CD8-positive, alpha-beta memory T cell (primary cell): ENCODE measurements around the gene SYVN1. TPM values are rescaled to one million over a fixed set of nuclear protein-coding genes. Genes with fewer than 3 reads are reported as not detected.
"Not testable (repeated sequence)": the region's sequence is repeated elsewhere in the genome, so short reads cannot be mapped to it uniquely, and the experiment has no call there.

ENCODE experiments used
- CTCF ChIA-PET: fragments of 350-600 bp; sonication (Branson Sonifier 250); formaldehyde crosslinking; loops from one replicate; lab custom pipeline; 2021; ENCODE audit warnings: antibody characterized with exemption; lab: Charles Lee
- POLR2A ChIA-PET: fragments of 350-600 bp; sonication (Branson Sonifier 250); formaldehyde crosslinking; loops from one replicate; lab custom pipeline; 2021; ENCODE audit warnings: antibody characterized with exemption; lab: Charles Lee
- DNase-seq, 5 donors: peaks; one replicate each; pipeline versions ENCODE4 v3.0.0 to v3.0.0-alpha.2; 2020 to 2022; ENCODE audit warnings: mixed read lengths in 1 of 5
- H3K27ac ChIP-seq: one replicate; pipeline ENCODE4 v1.7.0; 2013; ENCODE audit warnings: low read depth, mild to moderate bottlenecking, low read length, moderate library complexity
- H3K27me3 ChIP-seq: 2 replicates; pipeline ENCODE4 v1.7.0; 2013; ENCODE audit warnings: low read length, mild to moderate bottlenecking; ENCODE audit not compliant: insufficient read depth, poor library complexity, severe bottlenecking
- H3K36me3 ChIP-seq: 2 replicates; pipeline ENCODE4 v1.7.0; 2013; ENCODE audit warnings: mild to moderate bottlenecking, low read length, moderate library complexity; ENCODE audit not compliant: insufficient read depth
- H3K4me1 ChIP-seq: 2 replicates; pipeline ENCODE4 v1.7.0; 2013; ENCODE audit warnings: mild to moderate bottlenecking, low read length, moderate library complexity; ENCODE audit not compliant: insufficient read depth
- H3K4me3 ChIP-seq: 2 replicates; pipeline ENCODE4 v1.7.0; 2013; ENCODE audit warnings: mild to moderate bottlenecking, low read length
- H3K9me3 ChIP-seq: 2 replicates; pipeline ENCODE4 v1.7.0; 2013; ENCODE audit warnings: mild to moderate bottlenecking, low read length
- H3K27ac Mint-ChIP-seq, 8 donors: one replicate each; pipeline ENCODE4 v1.8.0; 2020 to 2021; ENCODE audit warnings: mixed read lengths in 8 of 8, mild to moderate bottlenecking in 6 of 8, inconsistent platforms in 3 of 8, moderate library complexity in 3 of 8
- H3K27me3 Mint-ChIP-seq, 2 donors: one replicate each; pipeline ENCODE4 v1.8.0; 2020 to 2021; ENCODE audit warnings: mixed read lengths in 2 of 2, mild to moderate bottlenecking in 1 of 2, moderate library complexity in 1 of 2
- H3K36me3 Mint-ChIP-seq, 3 donors: one replicate each; pipeline ENCODE4 v1.8.0; 2020 to 2021; ENCODE audit warnings: mixed read lengths in 3 of 3, inconsistent platforms in 1 of 3, mild to moderate bottlenecking in 1 of 3
- H3K4me1 Mint-ChIP-seq, 3 donors: one replicate each; pipeline ENCODE4 v1.8.0; 2020 to 2021; ENCODE audit warnings: mixed read lengths in 3 of 3, inconsistent platforms in 1 of 3, mild to moderate bottlenecking in 1 of 3
- H3K4me3 Mint-ChIP-seq, 7 donors: one replicate each; pipeline ENCODE4 v1.8.0; 2020 to 2021; ENCODE audit warnings: mixed read lengths in 7 of 7, mild to moderate bottlenecking in 6 of 7, moderate library complexity in 4 of 7, inconsistent platforms in 2 of 7
- H3K9me3 Mint-ChIP-seq, 5 donors: one replicate each; pipeline ENCODE4 v1.8.0; 2020 to 2022; ENCODE audit warnings: mixed read lengths in 5 of 5, mild to moderate bottlenecking in 3 of 5, moderate library complexity in 2 of 5, inconsistent platforms in 1 of 5
- polyA plus RNA-seq: library from polyadenylated mRNA; unstranded; fragments of 300-500 nt; fragmentation: Illumina TruSeq; gene quantifications from one replicate; pipeline ENCODE4 v1.2.3, GENCODE V29; 2021
- total RNA-seq, 2 experiments: library from RNA; stranded (reverse); gene quantifications; one replicate each; pipeline ENCODE4 v1.2.3, GENCODE V29; 2021

The SYVN1 gene
- total and polyA plus RNA-seq, 3 experiments from 2014 or later: 19.6 to 39.7 (median 35.1) TPM

DNA sequence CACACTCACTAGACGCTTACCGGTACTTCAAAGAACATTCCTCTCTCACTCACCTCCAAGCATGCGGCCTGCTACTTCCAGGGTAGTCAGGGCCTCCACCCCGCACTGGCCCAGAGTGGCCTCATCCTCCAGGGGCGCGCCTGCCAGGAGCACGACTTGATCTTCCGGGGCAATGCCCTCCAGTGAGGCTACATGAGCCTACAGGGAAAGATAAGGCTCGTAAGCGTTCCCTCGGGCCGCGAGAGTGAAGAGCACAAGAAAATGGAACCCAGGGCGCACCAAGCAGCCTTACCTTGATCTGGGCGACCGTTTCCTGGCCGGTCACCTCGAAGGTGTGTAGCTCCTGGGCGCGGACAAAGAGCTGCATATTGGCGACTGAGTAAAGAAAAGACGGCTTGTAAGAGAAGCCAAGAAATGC lies 12.9 kb downstream of the SYVN1 start:
- Histone ChIP-seq H3K27ac (peak overlapping the region; percentile 97), H3K36me3 (peaks cover 47% of the 10 kb centered on the region), H3K9me3 (no peaks in the 10 kb centered on the region), H3K4me3 (peak overlapping the region; percentile 95), H3K4me1 (peaks cover 26% of the 10 kb centered on the region), H3K27me3 (no peaks in the 10 kb centered on the region)
- no peak for DNase-seq
- ChIA-PET CTCF (interaction anchor here (0.9 to 3.7 kb wide), 12 partner anchors 9 to 491 kb away, joined by 3 to 43 read pairs (median 4); partner anchors contain the start of genes ARL2, CAPN1, CDCA5 and SYVN1), POLR2A (interaction anchor here (0.5 to 2.5 kb wide), 21 partner anchors 10 to 1722 kb away, joined by 3 to 60 read pairs (median 4); partner anchors contain the start of genes ACTN3, ARL2, PPP2R5B and RCE1)
- Mint-ChIP-seq H3K4me3 (peak overlapping the region; percentile 96 to 100 (median 99)), H3K27ac (peak overlapping the region; percentile 97 to 100 (median 100)), H3K4me1 (peaks cover 37 to 64% (median 45%) of the 10 kb centered on the region in 3 donors), H3K9me3 (no peaks in the 10 kb centered on the region), H3K36me3 (peaks cover 7 to 84% (median 7%) of the 10 kb centered on the region in 3 donors), H3K27me3 (peaks cover 0 to 2% of the 10 kb centered on the region in 2 donors)

GRCh38 chr11:65120831-65121230 lies 13.5 kb downstream of the SYVN1 start:
- ChIA-PET CTCF (interaction anchor here (1.2 to 3.7 kb wide), 5 partner anchors 10 to 108 kb away, joined by 3 to 43 read pairs (median 4); partner anchors contain the start of genes CDCA5, TM7SF2 and ZFPL1), POLR2A (interaction anchor here (1.0 to 2.5 kb wide), 4 partner anchors 9 to 206 kb away, joined by 3 to 60 read pairs (median 23); partner anchors contain the start of genes ARL2, SYVN1 and TM7SF2)
- peaks cover 7 to 80% (median 7%) of the 10 kb centered on the region in 3 donors for H3K36me3 Mint-ChIP-seq
- peaks cover 46% of the 10 kb centered on the region for H3K36me3 ChIP-seq
- no peaks in the 10 kb centered on the region for H3K9me3 ChIP-seq
- H3K9me3 Mint-ChIP-seq: no peaks in the 10 kb centered on the region
- H3K4me3 Mint-ChIP-seq: peak overlapping the region; percentile 96 to 100 (median 99)
- peak overlapping the region; percentile 97 for H3K27ac ChIP-seq
- H3K27ac Mint-ChIP-seq: peak overlapping the region; percentile 97 to 100 (median 100)
- peak overlapping the region; percentile 95 for H3K4me3 ChIP-seq
- DNase-seq: no peak
- peaks cover 0 to 2% of the 10 kb centered on the region in 2 donors for H3K27me3 Mint-ChIP-seq
- peaks cover 37 to 70% (median 45%) of the 10 kb centered on the region in 3 donors for H3K4me1 Mint-ChIP-seq
- H3K27me3 ChIP-seq: no peaks in the 10 kb centered on the region
- peaks cover 32% of the 10 kb centered on the region for H3K4me1 ChIP-seq

- H3K27ac Mint-ChIP-seq: peak overlapping the region in 7 of 8 donors; percentile 14 to 100 (median 82)
- H3K27me3 ChIP-seq: no peaks in the 10 kb centered on the region
- no peak overlapping the region for H3K27ac ChIP-seq
- H3K4me1 Mint-ChIP-seq: peaks cover 37 to 77% (median 45%) of the 10 kb centered on the region in 3 donors
- no peak overlapping the region for H3K4me3 ChIP-seq
- no peak for DNase-seq
- H3K9me3 ChIP-seq: no peaks in the 10 kb centered on the region
- H3K9me3 Mint-ChIP-seq: no peaks in the 10 kb centered on the region
- peaks cover 37% of the 10 kb centered on the region for H3K4me1 ChIP-seq
- peaks cover 5 to 73% (median 7%) of the 10 kb centered on the region in 3 donors for H3K36me3 Mint-ChIP-seq
- H3K4me3 Mint-ChIP-seq: peak overlapping the region in 5 of 7 donors; percentile 30 to 100 (median 51)
- H3K36me3 ChIP-seq: peaks cover 35% of the 10 kb centered on the region
- POLR2A ChIA-PET: interaction anchor here (0.7 kb wide), 1 partner anchor 233 kb away, joined by 3 read pairs; no protein-coding TSS in a partner anchor
- peaks cover 0 to 2% of the 10 kb centered on the region in 2 donors for H3K27me3 Mint-ChIP-seq
- CTCF ChIA-PET: interaction anchor here (1.5 to 3.7 kb wide), 2 partner anchors 9 to 16 kb away, joined by 4 to 43 read pairs; partner anchors contain the start of gene TM7SF2
Measured at GRCh38 chr11:65119670-65119995, 14.7 kb downstream of the SYVN1 start.

GRCh38 chr11:65118891-65119669 lies 15.2 kb downstream of the SYVN1 start:
- CTCF ChIA-PET: interaction anchor here (0.8 to 3.7 kb wide), 6 partner anchors 8 to 105 kb away, joined by 3 to 43 read pairs (median 4); partner anchors contain the start of genes ARL2 and TM7SF2
- not testable (repeated sequence) for H3K27me3 Mint-ChIP-seq, H3K9me3 ChIP-seq, DNase-seq, H3K9me3 Mint-ChIP-seq, H3K27me3 ChIP-seq, H3K4me3 ChIP-seq
- Mint-ChIP-seq H3K4me1 (peaks cover 36 to 75% (median 43%) of the 10 kb centered on the region in 3 donors), H3K27ac (peak overlapping the region; percentile 56 to 99 (median 96)), H3K4me3 (peak overlapping the region in 2 of 7 donors; percentile 76 to 96), H3K36me3 (peaks cover 4 to 67% (median 7%) of the 10 kb centered on the region in 3 donors)
- POLR2A ChIA-PET: interaction anchor here (0.7 kb wide), 1 partner anchor 232 kb away, joined by 3 read pairs; no protein-coding TSS in a partner anchor
- peak overlapping the region; percentile 1 for H3K27ac ChIP-seq
- H3K4me1 ChIP-seq: peaks cover 38% of the 10 kb centered on the region
- peaks cover 31% of the 10 kb centered on the region for H3K36me3 ChIP-seq

DNA sequence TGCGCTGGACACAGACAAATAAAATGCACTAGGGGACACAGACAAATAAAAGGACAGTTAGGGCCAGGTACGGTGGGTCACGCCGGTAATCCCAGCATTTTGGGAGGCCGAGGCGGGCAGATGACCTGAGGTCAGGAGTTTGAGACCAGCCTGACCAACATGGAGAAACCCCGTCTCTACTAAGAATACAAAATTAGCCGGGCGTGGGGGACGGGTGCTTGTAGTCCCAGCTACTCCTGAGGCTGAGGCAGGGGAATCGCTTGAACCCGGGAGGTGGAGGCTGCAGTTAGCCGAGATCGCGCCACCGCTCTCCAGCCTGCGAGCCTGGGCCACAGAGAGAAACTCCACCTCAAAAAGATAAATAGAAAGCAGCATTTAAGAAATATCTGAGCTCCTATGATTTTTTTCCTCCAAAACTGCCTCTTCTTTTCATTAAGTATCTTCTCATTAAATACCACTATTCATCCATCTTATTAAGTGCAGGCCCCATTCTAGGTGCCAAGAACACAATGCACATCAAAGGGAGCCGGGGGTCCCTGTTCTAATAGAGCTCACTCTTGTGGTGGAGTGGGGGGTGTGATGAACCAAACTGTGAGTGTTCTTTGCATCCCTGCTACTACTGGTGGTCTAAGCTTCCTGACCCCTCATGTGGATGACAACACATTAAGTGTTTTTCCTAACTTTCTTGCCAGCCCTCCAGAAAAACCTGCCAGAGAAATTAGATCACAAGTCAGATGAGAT lies 16.1 kb downstream of the SYVN1 start:
- peaks cover 0 to 2% of the 10 kb centered on the region in 2 donors for H3K27me3 Mint-ChIP-seq
- DNase-seq: no peak
- H3K27ac ChIP-seq: peak overlapping the region; percentile 1
- H3K9me3 ChIP-seq: no peaks in the 10 kb centered on the region
- H3K27ac Mint-ChIP-seq: peak overlapping the region; percentile 92 to 99 (median 96)
- H3K4me1 Mint-ChIP-seq: peaks cover 41 to 76% (median 49%) of the 10 kb centered on the region in 3 donors
- peak overlapping the region; percentile 30 to 94 (median 90) for H3K4me3 Mint-ChIP-seq
- peaks cover 4 to 65% (median 7%) of the 10 kb centered on the region in 3 donors for H3K36me3 Mint-ChIP-seq
- H3K27me3 ChIP-seq: no peaks in the 10 kb centered on the region
- H3K9me3 Mint-ChIP-seq: no peaks in the 10 kb centered on the region
- CTCF ChIA-PET: interaction anchor here (0.7 to 2.9 kb wide), 12 partner anchors 9 to 104 kb away, joined by 3 to 27 read pairs (median 4); partner anchors contain the start of genes ARL2, CAPN1 and VPS51
- peaks cover 31% of the 10 kb centered on the region for H3K36me3 ChIP-seq
- H3K4me1 ChIP-seq: peaks cover 45% of the 10 kb centered on the region
- no peak overlapping the region for H3K4me3 ChIP-seq
- POLR2A ChIA-PET: interaction anchor here (0.7 to 2.4 kb wide), 14 partner anchors 9 to 381 kb away, joined by 3 to 27 read pairs (median 4); partner anchors contain the start of genes MALAT1, SAC3D1, SF1 and SYVN1

- Histone ChIP-seq H3K9me3 (no peaks in the 10 kb centered on the region), H3K36me3 (peaks cover 31% of the 10 kb centered on the region), H3K27ac (peak within 1 kb of the TSS; percentile 91), H3K4me3 (peak within 1 kb of the TSS; percentile 85), H3K4me1 (peaks cover 45% of the 10 kb centered on the region), H3K27me3 (no peaks in the 10 kb centered on the region)
- Mint-ChIP-seq H3K4me1 (peaks cover 39 to 77% (median 47%) of the 10 kb centered on the region in 3 donors), H3K27ac (peak within 1 kb of the TSS; percentile 92 to 99 (median 97)), H3K36me3 (peaks cover 4 to 61% (median 7%) of the 10 kb centered on the region in 3 donors), H3K4me3 (peak within 1 kb of the TSS; percentile 88 to 94 (median 90)), H3K9me3 (no peaks in the 10 kb centered on the region), H3K27me3 (peaks cover 0 to 3% of the 10 kb centered on the region in 2 donors)
- CTCF ChIA-PET: interaction anchor here (0.6 to 2.9 kb wide), 16 partner anchors 8 to 1521 kb away, joined by 3 to 27 read pairs (median 4); partner anchors contain the start of genes ARL2, CAPN1, RBM4 and VPS51
- peak; percentile 99 to 100 (median 100) for DNase-seq
- POLR2A ChIA-PET: interaction anchor here (0.5 to 2.4 kb wide), 19 partner anchors 8 to 665 kb away, joined by 3 to 27 read pairs (median 4); partner anchors contain the start of genes DPF2, MALAT1, POLA2 and SAC3D1
Measured at GRCh38 chr11:65117206-65118096, 16.9 kb downstream of the SYVN1 start, which contains the start of gene ZNHIT2. Gene ZNHIT2 (minus strand): TSS chr11:65117701. CDS start chr11:65117653, 48 bp downstream.
